Stimulated activated CD8-positive, alpha-beta memory T cell treated with anti-CD3 and anti-CD28 coated beads, Interleukin-4, amount 100 ng/mL, for 1 hour (primary cell): ENCODE measurements around the gene SPEM2.

ENCODE experiments used
- DNase-seq, 2 donors: peaks; one replicate each; pipeline ENCODE4 v3.0.0-alpha.2; 2020; ENCODE audit warnings: low read depth in 2 of 2, low spot score in 1 of 2

Gene SPEM2

GRCh38 chr17:7440113-7440833, 14.9 kb downstream of the SPEM2 start:
- DNase-seq: no peak

GRCh38 chr17:7440834-7441195, 15.4 kb downstream of the SPEM2 start:
- no peak for DNase-seq

- DNase-seq: no peak
Observed at GRCh38 chr17:7441266-7441665, 15.8 kb downstream of the SPEM2 start.

GRCh38 chr17:7442142-7442541, 16.7 kb downstream of the SPEM2 start:
- DNase-seq: no peak

GRCh38 chr17:7443499-7444485, 18.4 kb downstream of the SPEM2 start:
- DNase-seq: no peak

GRCh38 chr17:7444682-7445618, 19.5 kb downstream of the SPEM2 start, which contains the start of gene CHRNB1:
CHRNB1 (plus strand) TSS chr17:7445061; CDS start chr17:7445128, 67 bp downstream.
- no peak for DNase-seq

GRCh38 chr17:7445619-7445968, 20.2 kb downstream of the SPEM2 start:
- no peak for DNase-seq

- DNase-seq: no peak
Observed at GRCh38 chr17:7448461-7448860, 23.0 kb downstream of the SPEM2 start.

GRCh38 chr17:7459961-7460545, 34.6 kb downstream of the SPEM2 start:
- no peak for DNase-seq

GRCh38 chr17:7460850-7461660, 35.6 kb downstream of the SPEM2 start:
- no peak for DNase-seq

GRCh38 chr17:7462474-7463371, 37.3 kb downstream of the SPEM2 start:
- no peak for DNase-seq

GRCh38 chr17:7463372-7463846, 38.0 kb downstream of the SPEM2 start:
- DNase-seq: no peak

GRCh38 chr17:7464081-7464480, 38.7 kb downstream of the SPEM2 start:
- no peak for DNase-seq

- no peak for DNase-seq
Observed at GRCh38 chr17:7465597-7466275, 40.3 kb downstream of the SPEM2 start.

- no peak for DNase-seq
Observed at GRCh38 chr17:7466318-7466638, 40.9 kb downstream of the SPEM2 start.

- no peak for DNase-seq
Observed at GRCh38 chr17:7466639-7467341, 41.4 kb downstream of the SPEM2 start.

- no peak for DNase-seq
Observed at GRCh38 chr17:7467498-7467897, 42.1 kb downstream of the SPEM2 start.

GRCh38 chr17:7468290-7468689, 42.9 kb downstream of the SPEM2 start:
- DNase-seq: no peak
